ENCODE results near the gene MTERF4. TPM values are rescaled to one million over a fixed set of nuclear protein-coding genes. Genes with fewer than 3 reads are reported as not detected.

The MTERF4 gene
- total RNA-seq, 1 donor from 2014 or later, result 21.5 TPM

- no peak overlapping the region for H3K4me3 Mint-ChIP-seq (ENCODE audit: unreplicated experiment)
- no peak for TF ChIP-seq CTCF (IDR thresholded peaks at IDR 0.05)
- no peaks in the 10 kb centered on the region for H3K9me3 Mint-ChIP-seq (ENCODE audit: low read depth)
- no peak overlapping the region for H3K27ac Mint-ChIP-seq (ENCODE audit: unreplicated experiment)
- no peak for DNase-seq (ENCODE audit: low spot score)
- H3K4me1 Mint-ChIP-seq (ENCODE audit: low read depth), result peaks cover 15% of the 10 kb centered on the region
- H3K36me3 Mint-ChIP-seq (ENCODE audit: low read depth), result peaks cover 42% of the 10 kb centered on the region
- no peaks in the 10 kb centered on the region for H3K27me3 Mint-ChIP-seq (ENCODE audit: low read depth)
Observed at GRCh38 chr2:241091734-241092445, 10.2 kb downstream of the MTERF4 start.

DNA sequence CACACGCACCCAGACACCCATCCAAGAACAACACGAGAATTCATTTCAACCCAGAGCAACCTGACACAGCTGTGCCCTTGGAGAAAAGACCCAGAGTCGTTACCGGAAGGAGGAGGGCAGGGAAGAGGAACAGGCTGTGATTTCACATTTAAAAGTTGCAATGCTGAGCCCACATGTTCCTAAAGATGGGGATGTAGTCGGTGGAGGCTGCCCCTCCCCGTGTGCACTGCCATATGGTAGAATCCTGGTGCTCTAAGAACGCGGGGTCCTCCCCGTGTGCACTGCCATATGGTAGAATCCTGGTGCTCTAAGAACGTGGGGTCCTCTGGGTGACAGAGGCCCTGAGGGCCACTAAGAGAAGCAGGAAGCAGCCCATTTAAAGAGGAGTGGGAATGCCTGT is 10.9 kb downstream of the MTERF4 start:
- TF ChIP-seq CTCF (IDR thresholded peaks at IDR 0.05), result no peak
- H3K36me3 Mint-ChIP-seq (ENCODE audit: low read depth), result peaks cover 44% of the 10 kb centered on the region
- DNase-seq (ENCODE audit: low spot score), result no peak
- no peak overlapping the region for H3K4me3 Mint-ChIP-seq (ENCODE audit: unreplicated experiment)
- peaks cover 15% of the 10 kb centered on the region for H3K4me1 Mint-ChIP-seq (ENCODE audit: low read depth)
- H3K27me3 Mint-ChIP-seq (ENCODE audit: low read depth), result no peaks in the 10 kb centered on the region
- peak overlapping the region; percentile 14 for H3K27ac Mint-ChIP-seq (ENCODE audit: unreplicated experiment)
- H3K9me3 Mint-ChIP-seq (ENCODE audit: low read depth), result no peaks in the 10 kb centered on the region

DNA sequence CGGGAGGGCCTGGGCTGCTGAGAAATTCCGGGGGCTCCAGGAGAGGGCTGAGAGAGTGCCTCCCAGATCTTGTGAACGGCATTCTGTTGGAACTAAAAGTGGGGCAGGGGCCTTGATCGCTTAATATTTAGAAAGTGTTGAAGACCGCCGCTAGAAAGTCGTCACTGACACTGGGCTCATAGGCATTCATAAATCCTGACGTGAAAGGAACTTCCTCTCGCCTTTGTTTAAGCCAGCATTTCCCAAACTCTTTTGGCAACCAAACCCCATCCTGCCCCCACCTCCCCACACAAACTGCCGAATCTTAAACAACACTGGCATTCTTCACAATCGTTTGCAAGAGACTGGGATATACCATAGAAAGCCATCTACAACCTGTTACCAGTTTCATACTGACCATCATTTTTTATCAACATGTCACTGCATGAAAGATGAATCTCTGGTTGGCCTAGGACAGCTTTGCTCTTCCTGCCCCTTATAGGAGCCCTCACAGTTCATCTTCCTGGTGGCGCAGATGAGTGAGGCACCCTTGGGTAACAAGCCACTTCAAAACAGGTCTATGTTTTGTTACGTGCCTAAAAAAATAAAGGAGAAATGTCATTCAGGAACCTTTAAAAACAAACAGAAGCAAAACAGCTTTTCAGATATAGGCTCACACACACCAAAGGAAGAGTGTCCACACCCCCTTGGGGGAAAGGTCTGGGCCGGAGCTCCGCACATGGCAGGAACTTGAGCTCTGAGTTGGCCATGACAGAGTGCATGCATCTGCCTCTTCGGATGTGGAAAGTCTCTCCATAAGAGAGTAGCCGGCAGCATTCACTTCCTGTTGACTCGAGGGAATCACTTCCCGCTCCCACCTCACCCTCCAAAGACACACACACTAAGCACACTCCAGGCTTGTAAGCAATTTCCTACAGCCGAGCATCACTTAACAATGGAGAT is 13.0 kb downstream of the MTERF4 start:
- DNase-seq (ENCODE audit: low spot score), result no peak
- Mint-ChIP-seq H3K27me3 (ENCODE audit: low read depth) (no peaks in the 10 kb centered on the region), H3K36me3 (ENCODE audit: low read depth) (peaks cover 44% of the 10 kb centered on the region), H3K27ac (ENCODE audit: unreplicated experiment) (no peak overlapping the region), H3K4me3 (ENCODE audit: unreplicated experiment) (no peak overlapping the region), H3K4me1 (ENCODE audit: low read depth) (peaks cover 14% of the 10 kb centered on the region), H3K9me3 (ENCODE audit: low read depth) (peaks cover 11% of the 10 kb centered on the region)
- no peak for TF ChIP-seq CTCF (IDR thresholded peaks at IDR 0.05)

GRCh38 chr2:241088376-241088775 is 13.7 kb downstream of the MTERF4 start:
- Mint-ChIP-seq H3K4me3 (ENCODE audit: unreplicated experiment) (no peak overlapping the region), H3K27me3 (ENCODE audit: low read depth) (no peaks in the 10 kb centered on the region), H3K9me3 (ENCODE audit: low read depth) (peaks cover 11% of the 10 kb centered on the region), H3K27ac (ENCODE audit: unreplicated experiment) (no peak overlapping the region), H3K4me1 (ENCODE audit: low read depth) (peaks cover 8% of the 10 kb centered on the region), H3K36me3 (ENCODE audit: low read depth) (peaks cover 44% of the 10 kb centered on the region)
- no peak for TF ChIP-seq CTCF (IDR thresholded peaks at IDR 0.05)
- no peak for DNase-seq (ENCODE audit: low spot score)
